ENCODE results near the gene CRIP2. TPM values are rescaled to one million over a fixed set of nuclear protein-coding genes. Genes with fewer than 3 reads are reported as not detected.

Gene CRIP2
- total and polyA plus RNA-seq, 2 experiments from 2014 or later: 3.4 to 9.6 TPM

DNA sequence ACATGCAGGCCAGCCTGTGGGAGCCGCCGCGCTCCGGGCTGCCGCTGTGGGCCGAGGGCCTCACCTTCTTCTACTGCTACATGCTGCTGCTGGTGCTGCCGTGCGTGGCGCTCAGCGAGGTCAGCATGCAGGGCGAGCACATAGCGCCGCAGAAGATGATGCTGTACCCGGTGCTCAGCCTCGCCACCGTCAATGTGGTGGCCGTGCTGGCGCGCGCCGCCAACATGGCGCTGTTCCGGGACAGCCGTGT, 54.6 kb downstream of the CRIP2 start:
- Histone ChIP-seq H4K20me1 (replicated peaks; ENCODE audit: insufficient read depth) (no peaks in the 10 kb centered on the region), H3K36me3 (ENCODE audit: insufficient read depth) (no peaks in the 10 kb centered on the region), H3K4me2 (no peak overlapping the region), H3K27ac (ENCODE audit: low read depth) (no peak overlapping the region), H2AFZ (no peak overlapping the region), H3F3A (replicated peaks; ENCODE audit: low read depth) (no peaks in the 10 kb centered on the region), H3K27me3 (ENCODE audit: insufficient read depth) (peaks cover 38% of the 10 kb centered on the region), H3K79me2 (replicated peaks; ENCODE audit: insufficient read depth) (no peaks in the 10 kb centered on the region), H3K4me1 (ENCODE audit: insufficient read depth) (no peaks in the 10 kb centered on the region), H3K9me2 (ENCODE audit: insufficient read depth) (no peaks in the 10 kb centered on the region), H3K4me3 (no peak overlapping the region)
- Mint-ChIP-seq H3K36me3 (ENCODE audit: low read depth) (peaks cover 8% of the 10 kb centered on the region; the same call in 2 of the 3 replicates), H3K4me1 (peaks cover 3% of the 10 kb centered on the region; the same call in 1 of the 3 replicates), H3K9me3 (peaks cover 19% of the 10 kb centered on the region), H3K27me3 (ENCODE audit: insufficient read depth, low read depth, poor library complexity) (peaks cover 34% of the 10 kb centered on the region), H3K27ac (no peak overlapping the region), H3K4me3 (no peak overlapping the region; the same call in 2 of the 3 replicates)
- TF ChIP-seq, protein P1, sequence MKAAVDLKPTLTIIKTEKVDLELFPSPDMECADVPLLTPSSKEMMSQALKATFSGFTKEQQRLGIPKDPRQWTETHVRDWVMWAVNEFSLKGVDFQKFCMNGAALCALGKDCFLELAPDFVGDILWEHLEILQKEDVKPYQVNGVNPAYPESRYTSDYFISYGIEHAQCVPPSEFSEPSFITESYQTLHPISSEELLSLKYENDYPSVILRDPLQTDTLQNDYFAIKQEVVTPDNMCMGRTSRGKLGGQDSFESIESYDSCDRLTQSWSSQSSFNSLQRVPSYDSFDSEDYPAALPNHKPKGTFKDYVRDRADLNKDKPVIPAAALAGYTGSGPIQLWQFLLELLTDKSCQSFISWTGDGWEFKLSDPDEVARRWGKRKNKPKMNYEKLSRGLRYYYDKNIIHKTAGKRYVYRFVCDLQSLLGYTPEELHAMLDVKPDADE (IDR thresholded peaks at IDR 0.05): no peak
- no peak for TF ChIP-seq JUNB (IDR thresholded peaks at IDR 0.05; ENCODE audit: unreplicated experiment)
- TF ChIP-seq NANOG (IDR thresholded peaks at IDR 0.05; ENCODE audit: borderline replicate concordance): no peak
- TF ChIP-seq, protein P2, sequence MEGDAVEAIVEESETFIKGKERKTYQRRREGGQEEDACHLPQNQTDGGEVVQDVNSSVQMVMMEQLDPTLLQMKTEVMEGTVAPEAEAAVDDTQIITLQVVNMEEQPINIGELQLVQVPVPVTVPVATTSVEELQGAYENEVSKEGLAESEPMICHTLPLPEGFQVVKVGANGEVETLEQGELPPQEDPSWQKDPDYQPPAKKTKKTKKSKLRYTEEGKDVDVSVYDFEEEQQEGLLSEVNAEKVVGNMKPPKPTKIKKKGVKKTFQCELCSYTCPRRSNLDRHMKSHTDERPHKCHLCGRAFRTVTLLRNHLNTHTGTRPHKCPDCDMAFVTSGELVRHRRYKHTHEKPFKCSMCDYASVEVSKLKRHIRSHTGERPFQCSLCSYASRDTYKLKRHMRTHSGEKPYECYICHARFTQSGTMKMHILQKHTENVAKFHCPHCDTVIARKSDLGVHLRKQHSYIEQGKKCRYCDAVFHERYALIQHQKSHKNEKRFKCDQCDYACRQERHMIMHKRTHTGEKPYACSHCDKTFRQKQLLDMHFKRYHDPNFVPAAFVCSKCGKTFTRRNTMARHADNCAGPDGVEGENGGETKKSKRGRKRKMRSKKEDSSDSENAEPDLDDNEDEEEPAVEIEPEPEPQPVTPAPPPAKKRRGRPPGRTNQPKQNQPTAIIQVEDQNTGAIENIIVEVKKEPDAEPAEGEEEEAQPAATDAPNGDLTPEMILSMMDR (conservative IDR thresholded peaks at IDR 0.05; ENCODE audit: low read depth in 2 of 2): no peak
- no peak for ATAC-seq
- DNase-seq (ENCODE audit: low spot score): no peak

Other genes starting within 250 kb of the CRIP2 start
- 11.6 and 12.1 TPM in 2 replicates for gene BTBD6, start 226.3 kb upstream of the CRIP2 start, total RNA-seq (2014; rRNA removed; shearing (Covaris generic))
- 2.2 and 3.2 TPM in 2 replicates for gene BTBD6, start 226.3 kb upstream of the CRIP2 start, polyA plus RNA-seq (2016; fragmentation: Nextera tagmentation; extraction: Ambion mirVana)
- gene BRF1, start 173.8 kb upstream of the CRIP2 start, total RNA-seq (2014; rRNA removed; shearing (Covaris generic)): 27.8 and 29.9 TPM in 2 replicates
- gene BRF1, start 173.8 kb upstream of the CRIP2 start, polyA plus RNA-seq (2016; fragmentation: Nextera tagmentation; extraction: Ambion mirVana): 7.6 and 8.6 TPM in 2 replicates
- gene PACS2, start 160.1 kb upstream of the CRIP2 start, total RNA-seq (2014; rRNA removed; shearing (Covaris generic)): 67.7 and 79.0 TPM in 2 replicates
- 22.5 and 27.5 TPM in 2 replicates for gene PACS2, start 160.1 kb upstream of the CRIP2 start, polyA plus RNA-seq (2016; fragmentation: Nextera tagmentation; extraction: Ambion mirVana)
- gene TEX22, start 76.3 kb upstream of the CRIP2 start, total RNA-seq (2014; rRNA removed; shearing (Covaris generic)): 0.21 and 0.54 TPM in 2 replicates
- gene TEX22, start 76.3 kb upstream of the CRIP2 start, polyA plus RNA-seq (2016; fragmentation: Nextera tagmentation; extraction: Ambion mirVana): 0.10 and 0.21 TPM in 2 replicates
- 104 and 126 TPM in 2 replicates for gene MTA1, start 55.0 kb upstream of the CRIP2 start, total RNA-seq (2014; rRNA removed; shearing (Covaris generic))
- gene MTA1, start 55.0 kb upstream of the CRIP2 start, polyA plus RNA-seq (2016; fragmentation: Nextera tagmentation; extraction: Ambion mirVana): 53.3 and 63.2 TPM in 2 replicates
- 0.80 and 7.7 TPM in 2 replicates for gene CRIP1, start 12.1 kb downstream of the CRIP2 start, total RNA-seq (2014; rRNA removed; shearing (Covaris generic))
- 8.4 and 13.2 TPM in 2 replicates for gene CRIP1, start 12.1 kb downstream of the CRIP2 start, polyA plus RNA-seq (2016; fragmentation: Nextera tagmentation; extraction: Ambion mirVana)
- gene TEDC1, start 16.4 kb downstream of the CRIP2 start, total RNA-seq (2014; rRNA removed; shearing (Covaris generic)): 3.9 and 16.3 TPM in 2 replicates
- 4.1 and 5.9 TPM in 2 replicates for gene TEDC1, start 16.4 kb downstream of the CRIP2 start, polyA plus RNA-seq (2016; fragmentation: Nextera tagmentation; extraction: Ambion mirVana)
- 0.93 and 1.3 TPM in 2 replicates for gene TMEM121, start 51.8 kb downstream of the CRIP2 start, total RNA-seq (2014; rRNA removed; shearing (Covaris generic))
- 0.13 and 0.42 TPM in 2 replicates for gene TMEM121, start 51.8 kb downstream of the CRIP2 start, polyA plus RNA-seq (2016; fragmentation: Nextera tagmentation; extraction: Ambion mirVana)

All from GM23338 (cell line).